ENCODE data around the gene MME. TPM values are rescaled to one million over a fixed set of nuclear protein-coding genes. Genes with fewer than 3 reads are reported as not detected.

Gene MME
- total RNA-seq, 1 experiment from 2014 or later = 0.52 TPM

DNA sequence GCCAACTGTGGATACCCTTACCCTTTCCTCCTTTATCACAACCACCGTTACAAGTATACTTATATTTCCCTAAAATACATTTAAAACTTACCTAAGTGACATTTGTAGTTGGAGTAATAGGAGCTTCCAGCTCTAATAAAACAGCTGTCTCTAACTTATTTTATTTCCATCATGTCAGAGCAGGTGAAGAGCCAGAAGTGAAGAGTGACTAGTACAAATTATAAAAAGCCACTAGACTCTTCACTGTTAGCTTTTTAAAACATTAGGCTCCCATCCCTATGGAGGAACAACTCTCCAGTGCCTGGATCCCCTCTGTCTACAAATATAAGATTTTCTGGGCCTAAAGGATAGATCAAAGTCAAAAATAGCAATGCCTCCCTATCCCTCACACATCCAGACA is 102.3 kb downstream of the MME start:
- intact Hi-C loops (cut with micrococcal nuclease; ENCODE audit: unreplicated experiment) = loop anchor here (10.0 kb wide), 1 partner anchor 142 kb away; no protein-coding TSS in a partner anchor
- BruUV-seq (replicated peaks) = no TSS peak
- no peaks in the 10 kb centered on the region for H3K9me3 ChIP-seq
- TF ChIP-seq, protein P1, sequence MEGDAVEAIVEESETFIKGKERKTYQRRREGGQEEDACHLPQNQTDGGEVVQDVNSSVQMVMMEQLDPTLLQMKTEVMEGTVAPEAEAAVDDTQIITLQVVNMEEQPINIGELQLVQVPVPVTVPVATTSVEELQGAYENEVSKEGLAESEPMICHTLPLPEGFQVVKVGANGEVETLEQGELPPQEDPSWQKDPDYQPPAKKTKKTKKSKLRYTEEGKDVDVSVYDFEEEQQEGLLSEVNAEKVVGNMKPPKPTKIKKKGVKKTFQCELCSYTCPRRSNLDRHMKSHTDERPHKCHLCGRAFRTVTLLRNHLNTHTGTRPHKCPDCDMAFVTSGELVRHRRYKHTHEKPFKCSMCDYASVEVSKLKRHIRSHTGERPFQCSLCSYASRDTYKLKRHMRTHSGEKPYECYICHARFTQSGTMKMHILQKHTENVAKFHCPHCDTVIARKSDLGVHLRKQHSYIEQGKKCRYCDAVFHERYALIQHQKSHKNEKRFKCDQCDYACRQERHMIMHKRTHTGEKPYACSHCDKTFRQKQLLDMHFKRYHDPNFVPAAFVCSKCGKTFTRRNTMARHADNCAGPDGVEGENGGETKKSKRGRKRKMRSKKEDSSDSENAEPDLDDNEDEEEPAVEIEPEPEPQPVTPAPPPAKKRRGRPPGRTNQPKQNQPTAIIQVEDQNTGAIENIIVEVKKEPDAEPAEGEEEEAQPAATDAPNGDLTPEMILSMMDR (IDR thresholded peaks at IDR 0.05; ENCODE audit: insufficient read depth in 1 of 2, low read depth in 1 of 2, low read length in 1 of 2, severe bottlenecking in 1 of 2, unreplicated experiment in 1 of 2) = no peak
- H3K36me3 ChIP-seq (ENCODE audit: control insufficient read depth, insufficient read depth, low read length) = no peaks in the 10 kb centered on the region
- H3K4me3 ChIP-seq (ENCODE audit: low read depth, low read length) = no peak overlapping the region
- Mint-ChIP-seq H3K36me3 (ENCODE audit: insufficient read depth, unreplicated experiment) (no peaks in the 10 kb centered on the region), H3K27ac (ENCODE audit: unreplicated experiment) (no peak overlapping the region), H3K4me3 (ENCODE audit: unreplicated experiment) (no peak overlapping the region), H3K27me3 (ENCODE audit: insufficient read depth, unreplicated experiment) (no peaks in the 10 kb centered on the region), H3K9me3 (ENCODE audit: unreplicated experiment) (no peaks in the 10 kb centered on the region), H3K4me1 (ENCODE audit: low read depth, unreplicated experiment) (no peaks in the 10 kb centered on the region)
- CTCF ChIA-PET = no interaction called here
- no peaks in the 10 kb centered on the region for H3K4me1 ChIP-seq
- POLR2A ChIA-PET = no interaction called here
- no peaks in the 10 kb centered on the region for H3K27me3 ChIP-seq (replicated peaks; ENCODE audit: control insufficient read depth, insufficient read depth, low read length)
- no peak for DNase-seq

DNA sequence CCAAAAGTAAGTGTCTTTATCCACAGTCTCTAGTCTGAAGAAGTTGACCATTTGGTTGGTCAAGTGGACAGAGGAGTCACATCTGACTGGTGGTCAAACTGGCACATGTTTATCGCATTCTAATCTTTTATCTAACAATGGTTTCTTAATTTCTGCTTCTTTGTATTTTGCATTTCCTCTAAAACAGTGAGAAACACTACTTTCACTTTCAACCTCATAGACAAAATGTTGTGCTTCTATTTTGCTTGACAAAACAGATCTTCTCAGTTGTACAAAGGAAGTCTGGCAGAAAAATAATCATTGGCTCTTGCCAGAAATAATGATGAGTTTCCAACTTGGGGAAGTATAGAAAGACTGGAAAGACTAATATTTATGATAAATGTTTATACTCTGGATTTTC is 103.9 kb downstream of the MME start:
- BruUV-seq (replicated peaks) = no TSS peak
- CTCF ChIA-PET = no interaction called here
- Mint-ChIP-seq H3K9me3 (ENCODE audit: unreplicated experiment) (no peaks in the 10 kb centered on the region), H3K4me3 (ENCODE audit: unreplicated experiment) (no peak overlapping the region), H3K27ac (ENCODE audit: unreplicated experiment) (no peak overlapping the region), H3K4me1 (ENCODE audit: low read depth, unreplicated experiment) (no peaks in the 10 kb centered on the region), H3K27me3 (ENCODE audit: insufficient read depth, unreplicated experiment) (no peaks in the 10 kb centered on the region), H3K36me3 (ENCODE audit: insufficient read depth, unreplicated experiment) (no peaks in the 10 kb centered on the region)
- Histone ChIP-seq H3K9me3 (no peaks in the 10 kb centered on the region), H3K27me3 (replicated peaks; ENCODE audit: control insufficient read depth, insufficient read depth, low read length) (no peaks in the 10 kb centered on the region), H3K4me3 (ENCODE audit: low read depth, low read length) (no peak overlapping the region), H3K36me3 (ENCODE audit: control insufficient read depth, insufficient read depth, low read length) (no peaks in the 10 kb centered on the region), H3K4me1 (no peaks in the 10 kb centered on the region)
- intact Hi-C loops (cut with micrococcal nuclease; ENCODE audit: unreplicated experiment) = loop anchor here (10.0 kb wide), 1 partner anchor 141 kb away; no protein-coding TSS in a partner anchor
- POLR2A ChIA-PET = no interaction called here
- DNase-seq = no peak
- TF ChIP-seq, protein P1 (IDR thresholded peaks at IDR 0.05; ENCODE audit: insufficient read depth in 1 of 2, low read depth in 1 of 2, low read length in 1 of 2, severe bottlenecking in 1 of 2, unreplicated experiment in 1 of 2) = no peak

- DNase-seq = no peak
- Histone ChIP-seq H3K27me3 (replicated peaks; ENCODE audit: control insufficient read depth, insufficient read depth, low read length) (no peaks in the 10 kb centered on the region), H3K9me3 (no peaks in the 10 kb centered on the region), H3K36me3 (ENCODE audit: control insufficient read depth, insufficient read depth, low read length) (no peaks in the 10 kb centered on the region), H3K4me3 (ENCODE audit: low read depth, low read length) (no peak overlapping the region), H3K4me1 (no peaks in the 10 kb centered on the region)
- Mint-ChIP-seq H3K9me3 (ENCODE audit: unreplicated experiment) (no peaks in the 10 kb centered on the region), H3K27me3 (ENCODE audit: insufficient read depth, unreplicated experiment) (no peaks in the 10 kb centered on the region), H3K4me1 (ENCODE audit: low read depth, unreplicated experiment) (no peaks in the 10 kb centered on the region), H3K27ac (ENCODE audit: unreplicated experiment) (no peak overlapping the region), H3K4me3 (ENCODE audit: unreplicated experiment) (no peak overlapping the region), H3K36me3 (ENCODE audit: insufficient read depth, unreplicated experiment) (no peaks in the 10 kb centered on the region)
- POLR2A ChIA-PET = no interaction called here
- BruUV-seq (replicated peaks) = no TSS peak
- TF ChIP-seq, protein P1 (IDR thresholded peaks at IDR 0.05; ENCODE audit: insufficient read depth in 1 of 2, low read depth in 1 of 2, low read length in 1 of 2, severe bottlenecking in 1 of 2, unreplicated experiment in 1 of 2) = no peak
- intact Hi-C loops (cut with micrococcal nuclease; ENCODE audit: unreplicated experiment) = loop anchor here (10.0 kb wide), 1 partner anchor 139 kb away; no protein-coding TSS in a partner anchor
- CTCF ChIA-PET = no interaction called here
Observed at GRCh38 chr3:155185631-155186071, 105.5 kb downstream of the MME start.

Data from Caco-2 (cell line).